Measurements from ENCODE around the gene C10orf53. TPM values are rescaled to one million over a fixed set of nuclear protein-coding genes. Genes with fewer than 3 reads are reported as not detected.

The C10orf53 gene
- total RNA-seq, 1 experiment from 2014 or later, result not detected

DNA sequence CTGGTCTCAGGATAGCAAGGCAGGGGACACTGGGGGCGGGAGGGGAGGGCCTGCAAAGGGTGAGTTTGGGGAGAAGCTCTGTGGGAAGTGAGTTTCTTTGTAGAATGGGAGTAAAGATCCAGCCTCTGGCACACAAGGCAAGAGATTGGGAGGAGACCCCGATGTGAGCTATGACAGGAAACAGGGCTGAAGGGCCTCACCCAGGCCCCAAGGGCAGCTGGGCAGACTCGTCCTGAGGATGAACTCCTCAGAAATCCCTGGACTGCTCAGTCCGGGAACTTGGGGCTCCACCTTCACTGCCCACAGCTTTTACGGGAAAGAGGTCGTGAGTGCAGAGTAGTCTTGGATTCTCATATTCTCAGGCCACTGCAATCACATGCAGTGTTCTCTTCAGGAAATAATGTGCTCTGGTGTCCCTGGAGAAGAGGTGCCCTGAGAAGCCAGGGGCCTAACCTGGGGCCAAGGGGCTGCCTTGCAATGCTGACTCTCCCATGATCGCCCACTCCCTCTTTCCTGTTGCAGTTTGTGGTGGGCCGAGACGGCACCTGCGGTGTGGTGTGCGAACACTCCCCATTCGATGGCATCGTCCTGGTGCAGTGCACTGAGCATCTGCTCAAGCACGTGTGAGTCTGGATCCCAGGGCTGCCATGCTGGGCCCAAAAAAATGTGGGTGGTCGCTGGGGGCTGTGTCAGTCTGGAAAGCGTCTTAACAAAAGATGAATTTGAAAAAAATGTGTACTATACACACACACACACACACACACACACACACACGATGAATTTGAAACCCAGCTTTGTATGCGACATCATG lies 31.3 kb upstream of the C10orf53 start:
- H3K23ac ChIP-seq (ENCODE audit: insufficient read length, low read depth, low read length), result no peak overlapping the region
- no peak overlapping the region for H3K27ac ChIP-seq (ENCODE audit: insufficient read length, low read depth, low read length)
- H3K14ac ChIP-seq (ENCODE audit: insufficient read depth, low read length), result no peak overlapping the region
- no peak overlapping the region for H3T11ph ChIP-seq (ENCODE audit: low read length)
- H3K18ac ChIP-seq (ENCODE audit: insufficient read length, low read depth, low read length), result no peak overlapping the region
- H2AK5ac ChIP-seq (ENCODE audit: insufficient read length, low read length), result no peak overlapping the region
- no peak overlapping the region for H2BK20ac ChIP-seq (ENCODE audit: low read depth, low read length, poor library complexity, severe bottlenecking)
- H3K4me2 ChIP-seq (ENCODE audit: insufficient read depth, insufficient read length, low read length), result no peak overlapping the region
- H4K8ac ChIP-seq (replicated peaks; ENCODE audit: insufficient read length, low read depth, low read length), result no peak overlapping the region
- DNase-seq, result peak; percentile 21
- no peak overlapping the region for H3K4ac ChIP-seq (ENCODE audit: low read depth, low read length)
- no peak overlapping the region for H2BK5ac ChIP-seq (ENCODE audit: insufficient read length, low read length)
- no peaks in the 10 kb centered on the region for H3K9me3 ChIP-seq (ENCODE audit: control insufficient read depth, low read depth, low read length)
- peaks cover 9 to 13% of the 10 kb centered on the region in 2 experiments for H3K4me1 Mint-ChIP-seq
- no peak overlapping the region for H2AFZ ChIP-seq (ENCODE audit: low read length)
- 0 out of 7 replicates have a peak overlapping the region, but pooled peaks of 1 of the 3 experiments have one; percentile 44 for H3K27ac Mint-ChIP-seq
- no peak overlapping the region for H2BK15ac ChIP-seq (ENCODE audit: low read depth, low read length)
- no peak overlapping the region for H3K4me3 Mint-ChIP-seq
- no peaks in the 10 kb centered on the region for H3K36me3 Mint-ChIP-seq (ENCODE audit: insufficient read depth in 1 of 3, low read depth in 3 of 3)
- no peak overlapping the region for H4K91ac ChIP-seq (ENCODE audit: insufficient read length, low read depth, low read length)
- no peaks in the 10 kb centered on the region for H3K4me1 ChIP-seq (ENCODE audit: insufficient read depth, low read length)
- H3K9me3 Mint-ChIP-seq, result no peaks in the 10 kb centered on the region
- TF ChIP-seq, protein P1, sequence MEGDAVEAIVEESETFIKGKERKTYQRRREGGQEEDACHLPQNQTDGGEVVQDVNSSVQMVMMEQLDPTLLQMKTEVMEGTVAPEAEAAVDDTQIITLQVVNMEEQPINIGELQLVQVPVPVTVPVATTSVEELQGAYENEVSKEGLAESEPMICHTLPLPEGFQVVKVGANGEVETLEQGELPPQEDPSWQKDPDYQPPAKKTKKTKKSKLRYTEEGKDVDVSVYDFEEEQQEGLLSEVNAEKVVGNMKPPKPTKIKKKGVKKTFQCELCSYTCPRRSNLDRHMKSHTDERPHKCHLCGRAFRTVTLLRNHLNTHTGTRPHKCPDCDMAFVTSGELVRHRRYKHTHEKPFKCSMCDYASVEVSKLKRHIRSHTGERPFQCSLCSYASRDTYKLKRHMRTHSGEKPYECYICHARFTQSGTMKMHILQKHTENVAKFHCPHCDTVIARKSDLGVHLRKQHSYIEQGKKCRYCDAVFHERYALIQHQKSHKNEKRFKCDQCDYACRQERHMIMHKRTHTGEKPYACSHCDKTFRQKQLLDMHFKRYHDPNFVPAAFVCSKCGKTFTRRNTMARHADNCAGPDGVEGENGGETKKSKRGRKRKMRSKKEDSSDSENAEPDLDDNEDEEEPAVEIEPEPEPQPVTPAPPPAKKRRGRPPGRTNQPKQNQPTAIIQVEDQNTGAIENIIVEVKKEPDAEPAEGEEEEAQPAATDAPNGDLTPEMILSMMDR (conservative IDR thresholded peaks at IDR 0.05), result no peak
- H3K79me1 ChIP-seq (ENCODE audit: insufficient read depth, low read depth, low read length, poor library complexity, severe bottlenecking), result no peaks in the 10 kb centered on the region
- no peak overlapping the region for H4K5ac ChIP-seq (ENCODE audit: insufficient read length, low read depth, low read length)
- H4K20me1 ChIP-seq (ENCODE audit: control insufficient read depth, insufficient read depth, insufficient read length), result no peaks in the 10 kb centered on the region
- no CpG with 5 or more reads among the region's 18 CpGs for WGBS (ENCODE audit: extremely low coverage, insufficient read length, low lambda C conversion rate)
- no peak overlapping the region for H2BK12ac ChIP-seq (ENCODE audit: insufficient read length, low read depth, low read length)
- H2BK120ac ChIP-seq (ENCODE audit: low read depth, low read length, poor library complexity, severe bottlenecking), result no peak overlapping the region
- H3K79me2 ChIP-seq (ENCODE audit: insufficient read depth, low read length), result no peaks in the 10 kb centered on the region
- H3K56ac ChIP-seq (ENCODE audit: insufficient read length, low read depth, low read length), result no peak overlapping the region
- no peaks in the 10 kb centered on the region for H3K23me2 ChIP-seq (ENCODE audit: insufficient read length, low read depth, low read length, poor library complexity, severe bottlenecking)
- no peak overlapping the region for H3K9ac ChIP-seq (ENCODE audit: extremely low read depth, insufficient read length, low read length)
- no peaks in the 10 kb centered on the region; the same call in 1 of the 2 replicates for H3K27me3 ChIP-seq (ENCODE audit: insufficient read depth, low read length)
- H3K27me3 Mint-ChIP-seq (ENCODE audit: low read depth), result peaks cover 59% of the 10 kb centered on the region
